ENCODE data around the gene XRCC5. TPM values are rescaled to one million over a fixed set of nuclear protein-coding genes. Genes with fewer than 3 reads are reported as not detected.
A peak's percentile ranks its signal among the peaks of the same experiment; 100 is the strongest.

XRCC5 gene
- total RNA-seq (100 to 1,000 TPM; 212 to 251 TPM), polyA plus RNA-seq (ENCODE audit: insufficient read length in 6 of 6) (100 to 1,000 TPM; 255 to 302 (median 275) TPM)
- long read RNA-seq, donor 1, transcript XRCC5-201 (21 exons, 3,428 nt), result major isoform, 62 of 316 reads
- long read RNA-seq, donor 1, transcript XRCC5-209 (2 exons, 616 nt), result minor isoform, 15 of 316 reads
- long read RNA-seq, donor 1, partial matches to known transcripts, result 233 of 316 reads
- long read RNA-seq, donor 1, other reads (novel, unspliced or antisense), result 0 of 316 reads
- long read RNA-seq, donor 2, transcript XRCC5-209 (2 exons, 616 nt), result minor isoform, 7 of 248 reads
- long read RNA-seq, donor 2, transcript XRCC5-201 (21 exons, 3,428 nt), result major isoform, 45 of 248 reads
- long read RNA-seq, donor 2, transcript XRCC5-208 (3 exons, 610 nt), result minor isoform, 8 of 248 reads
- long read RNA-seq, donor 2, partial matches to known transcripts, result 187 of 248 reads
- long read RNA-seq, donor 2, other reads (novel, unspliced or antisense), result 0 of 248 reads
- long read RNA-seq, donor 3, transcript XRCC5-201 (21 exons, 3,428 nt), result major isoform, 65 of 290 reads
- long read RNA-seq, donor 3, transcript XRCC5-208 (3 exons, 610 nt), result minor isoform, 9 of 290 reads
- long read RNA-seq, donor 3, transcript XRCC5-209 (2 exons, 616 nt), result minor isoform, 6 of 290 reads
- long read RNA-seq, donor 3, partial matches to known transcripts, result 210 of 290 reads
- long read RNA-seq, donor 3, other reads (novel, unspliced or antisense), result 0 of 290 reads
- long read RNA-seq, donor 4, transcript XRCC5-201 (21 exons, 3,428 nt), result major isoform, 18 of 84 reads
- long read RNA-seq, donor 4, partial matches to known transcripts, result 65 of 84 reads
- long read RNA-seq, donor 4, other reads (novel, unspliced or antisense), result 1 of 84 reads
- long read RNA-seq, donor 5, transcript XRCC5-209 (2 exons, 616 nt), result minor isoform, 13 of 279 reads
- long read RNA-seq, donor 5, transcript XRCC5-201 (21 exons, 3,428 nt), result major isoform, 31 of 279 reads
- long read RNA-seq, donor 5, partial matches to known transcripts, result 234 of 279 reads
- long read RNA-seq, donor 5, other reads (novel, unspliced or antisense), result 0 of 279 reads
- long read RNA-seq, donor 6, transcript XRCC5-208 (3 exons, 610 nt), result minor isoform, 6 of 161 reads
- long read RNA-seq, donor 6, transcript XRCC5-201 (21 exons, 3,428 nt), result major isoform, 43 of 161 reads
- long read RNA-seq, donor 6, transcript XRCC5-209 (2 exons, 616 nt), result minor isoform, 10 of 161 reads
- long read RNA-seq, donor 6, partial matches to known transcripts, result 100 of 161 reads
- long read RNA-seq, donor 6, other reads (novel, unspliced or antisense), result 0 of 161 reads
- long read RNA-seq, donor 7, transcript XRCC5-209 (2 exons, 616 nt), result minor isoform, 7 of 60 reads
- long read RNA-seq, donor 7, transcript XRCC5-201 (21 exons, 3,428 nt), result major isoform, 27 of 60 reads
- long read RNA-seq, donor 7, partial matches to known transcripts, result 24 of 60 reads
- long read RNA-seq, donor 7, other reads (novel, unspliced or antisense), result 0 of 60 reads
- long read RNA-seq, donor 8, transcript XRCC5-209 (2 exons, 616 nt), result minor isoform, 9 of 74 reads
- long read RNA-seq, donor 8, transcript XRCC5-201 (21 exons, 3,428 nt), result major isoform, 35 of 74 reads
- long read RNA-seq, donor 8, partial matches to known transcripts, result 26 of 74 reads
- long read RNA-seq, donor 8, other reads (novel, unspliced or antisense), result 0 of 74 reads
- long read RNA-seq, donor 9, result 0 reads
- long read RNA-seq, donor 10, transcript XRCC5-201 (21 exons, 3,428 nt), result major isoform, 21 of 71 reads
- long read RNA-seq, donor 10, partial matches to known transcripts, result 48 of 71 reads
- long read RNA-seq, donor 10, other reads (novel, unspliced or antisense), result 2 of 71 reads
- long read RNA-seq, donor 11, transcript XRCC5-201 (21 exons, 3,428 nt), result major isoform, 20 of 124 reads
- long read RNA-seq, donor 11, transcript XRCC5-208 (3 exons, 610 nt), result minor isoform, 6 of 124 reads
- long read RNA-seq, donor 11, transcript XRCC5-209 (2 exons, 616 nt), result minor isoform, 13 of 124 reads
- long read RNA-seq, donor 11, partial matches to known transcripts, result 84 of 124 reads
- long read RNA-seq, donor 11, other reads (novel, unspliced or antisense), result 0 of 124 reads
- long read RNA-seq, donor 12, transcript XRCC5-201 (21 exons, 3,428 nt), result major isoform, 34 of 108 reads
- long read RNA-seq, donor 12, transcript XRCC5-208 (3 exons, 610 nt), result minor isoform, 7 of 108 reads
- long read RNA-seq, donor 12, transcript XRCC5-209 (2 exons, 616 nt), result minor isoform, 12 of 108 reads
- long read RNA-seq, donor 12, partial matches to known transcripts, result 54 of 108 reads
- long read RNA-seq, donor 12, other reads (novel, unspliced or antisense), result 0 of 108 reads

DNA sequence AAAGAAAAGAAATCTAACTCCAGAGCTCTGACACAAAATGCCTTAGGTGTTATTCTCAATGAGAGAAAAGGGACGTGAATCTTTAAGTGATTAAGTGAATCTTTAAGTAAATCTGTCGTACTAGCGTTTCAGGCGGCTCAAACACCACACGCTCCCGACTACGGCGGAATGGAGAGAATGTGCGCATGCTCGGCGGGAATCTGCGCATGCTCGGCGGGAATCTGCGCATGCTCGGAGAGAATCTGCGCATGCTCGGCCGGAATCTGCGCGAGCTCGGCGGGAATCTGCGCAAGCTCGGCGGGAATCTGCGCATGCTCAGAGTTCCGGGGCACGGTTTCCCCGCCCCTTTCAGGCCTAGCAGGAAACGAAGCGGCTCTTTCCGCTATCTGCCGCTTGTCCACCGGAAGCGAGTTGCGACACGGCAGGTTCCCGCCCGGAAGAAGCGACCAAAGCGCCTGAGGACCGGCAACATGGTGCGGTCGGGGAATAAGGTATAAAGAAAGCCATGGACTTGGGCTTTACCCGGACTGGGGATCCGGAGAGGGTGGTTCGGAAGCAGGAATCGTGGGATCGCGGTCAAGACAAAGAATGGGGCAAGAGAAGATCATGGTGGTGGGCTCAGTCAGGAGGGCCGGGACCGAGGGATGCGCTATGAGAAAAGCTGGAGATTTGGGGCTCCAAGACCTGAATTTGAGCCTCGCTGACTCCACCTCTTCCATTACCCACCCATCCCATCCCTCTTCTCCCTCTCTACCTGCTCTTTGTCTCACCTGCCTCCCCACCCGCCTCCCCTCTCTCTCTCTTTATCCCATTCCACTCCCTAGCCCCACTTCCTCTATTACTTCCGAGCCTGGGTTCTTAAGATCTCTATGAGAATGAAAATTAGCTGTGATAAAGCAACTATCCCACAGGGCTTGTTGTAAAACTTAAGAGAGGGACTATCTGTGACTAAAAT, at the start of gene XRCC5:
TSS of gene XRCC5 (plus strand) at position 382 of the 955 bp plus-strand sequence. CDS start at position 471, 89 bp downstream.
- H3K27ac ChIP-seq, result peak within 1 kb of the TSS; percentile 87 to 92
- no peaks in the 10 kb centered on the region for H3K27me3 ChIP-seq
- TF ChIP-seq, protein P1, sequence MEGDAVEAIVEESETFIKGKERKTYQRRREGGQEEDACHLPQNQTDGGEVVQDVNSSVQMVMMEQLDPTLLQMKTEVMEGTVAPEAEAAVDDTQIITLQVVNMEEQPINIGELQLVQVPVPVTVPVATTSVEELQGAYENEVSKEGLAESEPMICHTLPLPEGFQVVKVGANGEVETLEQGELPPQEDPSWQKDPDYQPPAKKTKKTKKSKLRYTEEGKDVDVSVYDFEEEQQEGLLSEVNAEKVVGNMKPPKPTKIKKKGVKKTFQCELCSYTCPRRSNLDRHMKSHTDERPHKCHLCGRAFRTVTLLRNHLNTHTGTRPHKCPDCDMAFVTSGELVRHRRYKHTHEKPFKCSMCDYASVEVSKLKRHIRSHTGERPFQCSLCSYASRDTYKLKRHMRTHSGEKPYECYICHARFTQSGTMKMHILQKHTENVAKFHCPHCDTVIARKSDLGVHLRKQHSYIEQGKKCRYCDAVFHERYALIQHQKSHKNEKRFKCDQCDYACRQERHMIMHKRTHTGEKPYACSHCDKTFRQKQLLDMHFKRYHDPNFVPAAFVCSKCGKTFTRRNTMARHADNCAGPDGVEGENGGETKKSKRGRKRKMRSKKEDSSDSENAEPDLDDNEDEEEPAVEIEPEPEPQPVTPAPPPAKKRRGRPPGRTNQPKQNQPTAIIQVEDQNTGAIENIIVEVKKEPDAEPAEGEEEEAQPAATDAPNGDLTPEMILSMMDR (IDR thresholded peaks at IDR 0.05), result no peak
- H3K4me1 ChIP-seq, result peaks cover 15 to 47% of the 10 kb centered on the region in 2 donors
- H3K4me3 ChIP-seq, result peak within 1 kb of the TSS; percentile 69 to 89
- ATAC-seq (peak; percentile 93), DNase-seq (peak; percentile 96 to 99 (median 98))
- intact Hi-C loops (cut with DNase I), result no loop called here
- no peaks in the 10 kb centered on the region for H3K9me3 ChIP-seq
- peaks cover 0 to 36% of the 10 kb centered on the region in 2 donors for H3K36me3 ChIP-seq

DNA sequence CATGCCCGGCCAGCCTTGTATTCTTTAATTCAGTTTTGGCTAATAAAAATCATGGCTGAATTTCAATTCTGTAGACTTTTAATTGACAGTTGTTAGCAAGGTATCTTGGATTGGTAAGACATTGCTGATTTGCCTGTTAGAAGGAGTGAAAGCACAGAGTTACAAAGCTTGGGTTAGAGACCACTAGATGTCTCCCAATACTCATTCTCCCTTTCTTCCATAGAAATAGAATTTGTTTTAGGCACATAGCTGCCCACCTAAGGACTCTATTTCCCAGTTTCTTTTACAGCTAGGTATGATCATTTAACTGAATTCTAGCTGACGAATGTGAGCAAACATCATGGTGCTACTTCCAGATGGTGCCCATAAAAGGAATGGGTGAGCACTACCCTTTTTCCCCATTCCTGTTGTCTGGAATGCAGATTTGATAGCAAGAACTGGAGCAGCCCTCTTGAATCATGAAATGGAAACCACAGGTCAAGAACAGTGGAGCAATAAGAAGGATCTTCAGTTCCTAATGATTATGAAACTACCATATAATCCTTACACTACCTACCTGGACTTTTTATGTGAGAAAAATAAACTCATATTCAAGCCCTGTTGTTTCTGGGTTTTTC, 45.0 kb upstream of the XRCC5 start:
- ATAC-seq, result peak; percentile 62
- H3K4me3 ChIP-seq, result no peak overlapping the region

DNA sequence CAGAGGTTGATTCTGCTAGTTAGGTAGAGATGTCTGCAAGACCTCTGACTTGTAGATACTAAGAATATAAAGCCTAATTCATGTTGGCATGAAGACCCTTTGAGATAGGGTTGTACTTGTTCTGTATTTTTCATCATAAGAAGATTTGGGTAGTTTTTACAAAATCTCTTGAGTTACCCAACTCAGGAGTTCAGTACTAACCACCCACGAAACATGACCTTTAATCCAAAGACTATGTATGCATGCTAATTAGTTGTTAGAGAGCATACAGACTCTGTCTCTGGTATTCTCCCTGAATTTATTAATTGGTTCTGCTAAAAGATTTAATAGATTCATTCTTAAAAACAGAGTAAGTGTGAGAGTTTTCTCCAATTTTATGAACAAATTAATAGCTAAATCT, 44.5 kb upstream of the XRCC5 start:
- Histone ChIP-seq H3K4me3 (no peak overlapping the region), H3K9me3 (no peaks in the 10 kb centered on the region), H3K27me3 (no peaks in the 10 kb centered on the region), H3K4me1 (no peaks in the 10 kb centered on the region), H3K36me3 (peaks cover 0 to 40% of the 10 kb centered on the region in 2 donors), H3K27ac (no peak overlapping the region)
- no peak for DNase-seq
- intact Hi-C loops (cut with DNase I), result no loop called here
- TF ChIP-seq, protein P1 (IDR thresholded peaks at IDR 0.05), result no peak
- ATAC-seq, result no peak

More for the DNA sequence above, 45.0 kb upstream of the XRCC5 start:
- no peak for DNase-seq
- Histone ChIP-seq H3K27ac (no peak overlapping the region), H3K4me1 (no peaks in the 10 kb centered on the region), H3K27me3 (no peaks in the 10 kb centered on the region), H3K36me3 (peaks cover 0 to 40% of the 10 kb centered on the region in 2 donors), H3K9me3 (no peaks in the 10 kb centered on the region)
- intact Hi-C loops (cut with DNase I), result no loop called here
- TF ChIP-seq, protein P1 (IDR thresholded peaks at IDR 0.05), result no peak
